ENCODE results near the gene RNF11. TPM values are rescaled to one million over a fixed set of nuclear protein-coding genes. Genes with fewer than 3 reads are reported as not detected.

Gene RNF11
- total and polyA plus RNA-seq, 2 of the 8 experiments (the other 6 are each of a cell fraction or from before 2014, with no cell fraction given): 49.6 to 54.2 TPM

- H2BK120ac ChIP-seq (replicated peaks; ENCODE audit: low read depth, low read length): no peak overlapping the region
- ChIA-PET POLR2A (ENCODE audit: partially characterized antibody) (interaction anchor here (1.2 kb wide), 1 partner anchor 14 kb away, joined by 4 read pairs; no protein-coding TSS in a partner anchor), CTCF (ENCODE audit: partially characterized antibody) (interaction anchor here (1.7 to 2.6 kb wide), 2 partner anchors 20 to 36 kb away, joined by 4 to 14 read pairs; no protein-coding TSS in a partner anchor)
- no peak overlapping the region for H2BK20ac ChIP-seq (ENCODE audit: low read length)
- H2AFZ ChIP-seq (ENCODE audit: low read length): no peak overlapping the region
- H4K5ac ChIP-seq (ENCODE audit: insufficient read length, low read depth, low read length): no peak overlapping the region
- H4K91ac ChIP-seq (replicated peaks; ENCODE audit: insufficient read length, low read length): no peak overlapping the region
- H3K23me2 ChIP-seq (ENCODE audit: low read depth, low read length): no peaks in the 10 kb centered on the region
- no peak overlapping the region for H3K27ac ChIP-seq (ENCODE audit: low read depth, low read length)
- no peak overlapping the region for H3K4me3 ChIP-seq (ENCODE audit: extremely low read depth in 1 of 4, insufficient read depth in 2 of 4, low read depth in 3 of 4, low read length in 4 of 4)
- H3K79me1 ChIP-seq (ENCODE audit: low read depth, low read length): no peaks in the 10 kb centered on the region
- 89% methylated on average over 7 of the region's 7 CpGs; no CpG with 5 or more reads in 1 of the 2 experiments for WGBS, 2 experiments (ENCODE audit: extremely low coverage in 1 of 2, insufficient coverage in 1 of 2, insufficient read length in 1 of 2, insufficient replicate concordance in 2 of 2, low coverage in 1 of 2, low lambda C conversion rate in 2 of 2, missing lambda C conversion rate in 1 of 2)
- H2AK5ac ChIP-seq (ENCODE audit: low read depth, low read length): no peak overlapping the region
- peaks cover 0 to 9% (median 2%) of the 10 kb centered on the region in 4 experiments; a peak in 2 of 8 replicates for H3K36me3 ChIP-seq (ENCODE audit: control insufficient read depth in 2 of 4, insufficient read depth in 4 of 4, low read length in 3 of 4)
- H3K4me2 ChIP-seq (ENCODE audit: insufficient read depth in 1 of 2, low read depth in 2 of 2, low read length in 2 of 2): no peak overlapping the region
- H2BK5ac ChIP-seq (ENCODE audit: low read depth, low read length): no peak overlapping the region
- H3K79me2 ChIP-seq (ENCODE audit: control insufficient read depth in 1 of 2, insufficient read depth in 2 of 2, low read length in 2 of 2): no peaks in the 10 kb centered on the region
- DNase-seq (ENCODE audit: low read depth in 1 of 2, low spot score in 2 of 2) (no peak), FAIRE-seq (no peak)
- H4K20me1 ChIP-seq (replicated peaks in 1 of 2; ENCODE audit: control insufficient read depth in 1 of 2, insufficient read depth in 2 of 2, low read length in 2 of 2): no peaks in the 10 kb centered on the region
- H4K8ac ChIP-seq (ENCODE audit: extremely low read depth, insufficient read depth, low read length): no peak overlapping the region
- no peak overlapping the region for H3K14ac ChIP-seq (ENCODE audit: insufficient read length)
- H3K27me3 ChIP-seq (replicated peaks in 1 of 4; ENCODE audit: control insufficient read depth in 3 of 4, extremely low read depth in 1 of 4, insufficient read depth in 3 of 4, low read length in 3 of 4): no peaks in the 10 kb centered on the region
- H3K18ac ChIP-seq (ENCODE audit: extremely low read depth, low read length): no peak overlapping the region
- H3K4ac ChIP-seq (replicated peaks; ENCODE audit: insufficient read length, low read depth, low read length): no peak overlapping the region
- TF ChIP-seq RFX5 (IDR thresholded peaks at IDR 0.05; ENCODE audit: borderline replicate concordance, low read depth, low read length) (no peak), GABPA (IDR thresholded peaks at IDR 0.05; ENCODE audit: borderline replicate concordance, insufficient read depth, low read length) (no peak), SP1 (IDR thresholded peaks at IDR 0.05; ENCODE audit: low read depth, low read length) (no peak)
- no peak overlapping the region for H3K23ac ChIP-seq (ENCODE audit: insufficient read length)
- H2BK15ac ChIP-seq (ENCODE audit: low read length): no peak overlapping the region
- no peak overlapping the region for H3K56ac ChIP-seq (replicated peaks; ENCODE audit: insufficient read length, low read depth, low read length)
- H2BK12ac ChIP-seq (ENCODE audit: low read depth, low read length): no peak overlapping the region
- no peaks in the 10 kb centered on the region for H3K9me3 ChIP-seq (ENCODE audit: insufficient read depth in 2 of 2, low read depth in 1 of 2, low read length in 1 of 2)
- no peaks in the 10 kb centered on the region for H3K4me1 ChIP-seq (replicated peaks in 1 of 4; ENCODE audit: control insufficient read depth in 3 of 4, insufficient read depth in 4 of 4, low read length in 3 of 4)
- no peak overlapping the region for H3K9ac ChIP-seq (replicated peaks in 1 of 4; ENCODE audit: extremely low read depth in 1 of 4, low read depth in 3 of 4, low read length in 3 of 4)
Observed at GRCh38 chr1:51276286-51276685, 40.2 kb downstream of the RNF11 start.
